ENCODE data around the gene RYR1.

GRCh38 chr19:38394488-38394887 is 39.0 kb upstream of the RYR1 start:
- TF ChIP-seq CEBPB (IDR thresholded peaks at IDR 0.05; ENCODE audit: low read depth, low read length) (no peak), CHD1 (IDR thresholded peaks at IDR 0.05; ENCODE audit: low read depth, low read length) (no peak), RAD21 (IDR thresholded peaks at IDR 0.05 in 1 of 2, conservative IDR thresholded peaks at IDR 0.05 in 1 of 2; ENCODE audit: low read depth in 2 of 2, low read length in 2 of 2) (no peak), EP300 (IDR thresholded peaks at IDR 0.05; ENCODE audit: borderline replicate concordance in 1 of 2, low read depth in 2 of 2, low read length in 2 of 2) (no peak), MAX (IDR thresholded peaks at IDR 0.05) (peak; percentile 82), HDAC6 (IDR thresholded peaks at IDR 0.05; ENCODE audit: low read depth, low read length) (no peak), POLR2AphosphoS5 (IDR thresholded peaks at IDR 0.05; ENCODE audit: low read depth, low read length) (peak; percentile 52; the same call in 1 of the 2 replicates), RXRA (IDR thresholded peaks at IDR 0.05; ENCODE audit: insufficient read depth, low read depth, low read length) (no peak), YY1 (IDR thresholded peaks at IDR 0.05; ENCODE audit: low read depth, low read length) (peak; percentile 24; the same call in 1 of the 2 replicates)
- TF ChIP-seq, protein P1, sequence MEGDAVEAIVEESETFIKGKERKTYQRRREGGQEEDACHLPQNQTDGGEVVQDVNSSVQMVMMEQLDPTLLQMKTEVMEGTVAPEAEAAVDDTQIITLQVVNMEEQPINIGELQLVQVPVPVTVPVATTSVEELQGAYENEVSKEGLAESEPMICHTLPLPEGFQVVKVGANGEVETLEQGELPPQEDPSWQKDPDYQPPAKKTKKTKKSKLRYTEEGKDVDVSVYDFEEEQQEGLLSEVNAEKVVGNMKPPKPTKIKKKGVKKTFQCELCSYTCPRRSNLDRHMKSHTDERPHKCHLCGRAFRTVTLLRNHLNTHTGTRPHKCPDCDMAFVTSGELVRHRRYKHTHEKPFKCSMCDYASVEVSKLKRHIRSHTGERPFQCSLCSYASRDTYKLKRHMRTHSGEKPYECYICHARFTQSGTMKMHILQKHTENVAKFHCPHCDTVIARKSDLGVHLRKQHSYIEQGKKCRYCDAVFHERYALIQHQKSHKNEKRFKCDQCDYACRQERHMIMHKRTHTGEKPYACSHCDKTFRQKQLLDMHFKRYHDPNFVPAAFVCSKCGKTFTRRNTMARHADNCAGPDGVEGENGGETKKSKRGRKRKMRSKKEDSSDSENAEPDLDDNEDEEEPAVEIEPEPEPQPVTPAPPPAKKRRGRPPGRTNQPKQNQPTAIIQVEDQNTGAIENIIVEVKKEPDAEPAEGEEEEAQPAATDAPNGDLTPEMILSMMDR (IDR thresholded peaks at IDR 0.05; ENCODE audit: control extremely low read depth in 1 of 3, insufficient read depth in 1 of 3, low read depth in 1 of 3, low read length in 3 of 3), result no peak; a peak in 1 of 4 replicates
